GM20000 (cell line): Measurements from ENCODE around the gene ANK3.

Experiments
- DNase-seq: peaks from one replicate; pipeline ENCODE4 v3.0.0; 2012; ENCODE audit warnings: low spot score
- CTCF ChIP-seq: IDR thresholded peaks from 2 replicates; pipeline ENCODE4 v1.5.1; 2012; ENCODE audit warnings: mild to moderate bottlenecking, control low read depth; ENCODE audit errors: extremely low read depth, missing control alignments

The ANK3 gene

GRCh38 chr10:60358282-60358681, 31.4 kb downstream of the ANK3 start:
- peak; percentile 37 for DNase-seq
- TF ChIP-seq CTCF: no peak

GRCh38 chr10:60353519-60354258, 36.0 kb downstream of the ANK3 start:
- no peak for TF ChIP-seq CTCF

GRCh38 chr10:60352105-60352504, 37.6 kb downstream of the ANK3 start:
- DNase-seq: no peak
- TF ChIP-seq CTCF: no peak

More at GRCh38 chr10:60353519-60354258, 36.0 kb downstream of the ANK3 start:
- no peak for DNase-seq

- TF ChIP-seq CTCF: no peak
- peak; percentile 11 for DNase-seq
Observed at GRCh38 chr10:60351191-60351853, 38.4 kb downstream of the ANK3 start.

- no peak for DNase-seq
- TF ChIP-seq CTCF: no peak
Observed at GRCh38 chr10:60350400-60350799, 39.3 kb downstream of the ANK3 start.

- no peak for DNase-seq
- no peak for TF ChIP-seq CTCF
Observed at GRCh38 chr10:60349426-60349825, 40.2 kb downstream of the ANK3 start.

GRCh38 chr10:60348982-60349381, 40.7 kb downstream of the ANK3 start:
- TF ChIP-seq CTCF: no peak
- DNase-seq: no peak
